ENCODE data around the gene TNFRSF14. TPM values are rescaled to one million over a fixed set of nuclear protein-coding genes. Genes with fewer than 3 reads are reported as not detected.

TNFRSF14 gene
- total RNA-seq, 1 donor from 2014 or later = 207 TPM

DNA sequence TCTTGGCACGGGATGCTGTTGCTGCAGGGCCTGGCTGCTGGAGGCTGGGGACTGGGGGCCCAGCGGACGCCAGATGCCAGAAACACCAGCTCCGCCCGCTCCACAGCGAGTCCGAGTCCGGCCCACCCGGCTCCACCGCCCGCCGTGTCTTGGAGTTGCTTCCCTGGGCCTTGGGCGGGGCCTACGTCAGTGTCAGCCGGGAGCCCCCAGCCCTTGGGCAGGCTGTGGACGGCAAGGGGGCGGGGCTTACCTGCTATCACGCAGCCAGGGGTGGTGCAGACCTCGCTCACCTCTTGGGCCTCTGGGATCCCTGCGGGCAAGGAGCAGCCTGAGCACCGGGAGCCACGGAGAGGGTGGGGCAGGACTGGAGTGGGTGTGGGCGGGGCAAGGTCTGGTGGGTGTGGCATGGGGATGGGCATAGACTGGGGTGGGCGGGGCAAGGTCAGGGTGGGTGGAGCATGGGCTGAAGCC is 54.9 kb downstream of the TNFRSF14 start:
- Mint-ChIP-seq H3K36me3 (ENCODE audit: low read depth) (no peaks in the 10 kb centered on the region), H3K27me3 (no peaks in the 10 kb centered on the region), H3K9me3 (peaks cover 13% of the 10 kb centered on the region), H3K4me1 (no peaks in the 10 kb centered on the region), H3K27ac (no peak overlapping the region), H3K4me3 (no peak overlapping the region)
- DNase-seq = no peak
- intact Hi-C loops (cut with micrococcal nuclease) = no loop called here

DNA sequence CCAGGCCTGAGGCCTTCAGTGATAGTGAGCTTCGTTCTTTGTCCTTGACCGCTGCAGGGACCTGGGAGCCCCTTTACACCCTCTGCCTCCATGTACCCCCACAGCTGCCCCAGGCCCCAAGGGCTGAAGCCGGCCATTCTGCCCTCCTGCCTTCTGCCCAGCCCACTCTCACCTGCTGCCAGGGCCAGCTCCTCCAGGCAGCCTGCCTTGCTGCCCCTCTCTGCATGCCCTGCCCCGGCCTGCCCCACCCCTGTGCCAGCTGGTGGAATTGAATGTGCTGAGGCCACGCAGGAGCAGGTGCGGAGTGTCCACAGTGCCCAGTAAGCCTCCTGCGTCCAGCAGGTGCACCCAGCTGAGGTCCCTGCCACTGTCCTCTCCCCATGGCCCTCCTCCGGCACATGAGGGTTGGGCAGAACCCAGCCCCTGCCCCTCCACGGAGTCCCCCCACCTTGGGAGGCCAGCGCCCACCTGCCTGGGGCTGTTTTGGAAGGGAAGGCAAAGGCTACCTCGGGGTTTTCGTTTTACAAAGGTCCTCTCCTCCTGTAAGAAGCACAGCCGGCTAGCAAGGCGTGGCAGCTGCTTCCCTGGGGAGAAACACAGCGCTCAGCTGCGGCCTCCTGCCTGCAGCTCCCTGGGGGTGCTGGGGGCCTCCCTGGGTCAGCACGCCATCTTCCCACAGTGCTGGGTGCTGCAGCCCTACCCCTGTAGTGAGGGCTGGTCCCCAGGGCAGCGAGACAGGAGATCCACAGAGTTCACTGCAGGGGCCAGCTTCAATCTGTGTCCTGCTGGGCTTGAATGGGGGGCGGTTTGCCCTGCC is 55.7 kb downstream of the TNFRSF14 start:
- Mint-ChIP-seq H3K4me1 (no peaks in the 10 kb centered on the region), H3K27ac (no peak overlapping the region), H3K9me3 (peaks cover 20% of the 10 kb centered on the region), H3K4me3 (no peak overlapping the region), H3K27me3 (no peaks in the 10 kb centered on the region), H3K36me3 (ENCODE audit: low read depth) (no peaks in the 10 kb centered on the region)
- no peak for DNase-seq
- intact Hi-C loops (cut with micrococcal nuclease) = no loop called here

DNA sequence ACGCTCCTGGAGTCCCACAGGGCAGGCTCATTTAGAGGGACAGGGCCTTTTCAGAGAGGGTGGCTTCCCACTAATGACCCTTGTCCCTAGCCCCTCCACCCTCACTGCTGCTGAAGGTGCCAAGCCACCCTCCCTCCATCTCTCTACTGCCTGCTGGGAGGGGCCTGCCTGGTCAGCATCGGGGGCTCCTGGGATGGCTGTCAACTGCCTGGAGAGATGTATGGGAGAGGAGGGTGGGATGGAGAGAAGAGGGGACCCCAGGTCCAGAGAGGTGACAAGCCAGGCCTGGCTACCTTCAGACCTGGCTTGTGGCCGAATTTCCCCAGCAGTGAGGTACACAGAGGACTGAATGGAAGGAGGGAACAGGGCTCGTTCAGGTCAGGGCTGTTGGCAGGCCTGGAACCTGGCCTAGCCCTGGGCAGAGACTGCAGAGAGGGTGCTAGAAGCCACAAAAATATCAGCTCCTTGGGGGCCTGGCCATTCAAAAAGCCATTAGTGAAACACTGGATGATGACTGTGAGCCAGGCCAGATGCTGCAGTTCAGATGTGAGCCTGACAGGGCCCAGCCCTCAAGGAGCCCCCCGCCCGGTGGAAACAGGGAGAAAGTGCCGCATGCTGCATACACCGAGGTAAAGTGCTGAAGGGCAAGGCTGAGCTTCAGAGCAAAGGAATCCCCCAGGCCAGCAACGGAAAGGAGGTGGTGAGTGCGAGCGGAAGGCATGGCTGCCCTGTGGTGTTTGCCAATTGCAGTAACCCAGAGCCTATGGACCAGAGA is 56.6 kb downstream of the TNFRSF14 start:
- intact Hi-C loops (cut with micrococcal nuclease) = no loop called here
- no peak overlapping the region for H3K27ac Mint-ChIP-seq
- DNase-seq = no peak
- no peak overlapping the region for H3K4me3 Mint-ChIP-seq
- H3K9me3 Mint-ChIP-seq = peaks cover 20% of the 10 kb centered on the region
- no peaks in the 10 kb centered on the region for H3K36me3 Mint-ChIP-seq (ENCODE audit: low read depth)
- no peaks in the 10 kb centered on the region for H3K27me3 Mint-ChIP-seq
- no peaks in the 10 kb centered on the region for H3K4me1 Mint-ChIP-seq

Other genes with a start within 250 kb of the TNFRSF14 start
- 9.0 and 11.1 TPM in 2 replicates for gene MORN1, start 164.8 kb upstream of the TNFRSF14 start, total RNA-seq
- 164 and 171 TPM in 2 replicates for gene RER1, start 164.5 kb upstream of the TNFRSF14 start, total RNA-seq
- gene PEX10, start 143.8 kb upstream of the TNFRSF14 start, total RNA-seq = 22.3 and 24.2 TPM in 2 replicates
- gene PLCH2, start 80.1 kb upstream of the TNFRSF14 start, total RNA-seq = 2.2 and 2.8 TPM in 2 replicates
- 55.2 and 56.7 TPM in 2 replicates for gene PANK4, start 29.8 kb upstream of the TNFRSF14 start, total RNA-seq
- gene HES5, start 26.1 kb upstream of the TNFRSF14 start, total RNA-seq = not detected in 2 replicates
- gene PRXL2B, start 30.4 kb downstream of the TNFRSF14 start, total RNA-seq = 42.3 and 43.5 TPM in 2 replicates
- gene MMEL1, start 76.6 kb downstream of the TNFRSF14 start, total RNA-seq = 0.54 and 0.83 TPM in 2 replicates
- gene TTC34, start 245.3 kb downstream of the TNFRSF14 start, total RNA-seq = 1.3 and 1.8 TPM in 2 replicates

Measured in activated CD4-positive, alpha-beta T cell treated with anti-CD3 and anti-CD28 coated beads, Interleukin-2, amount 10 ng/mL, durations not matched to agents 24 days and 14 days (primary cell).